ENCODE results near the gene FOXL3. TPM values are rescaled to one million over a fixed set of nuclear protein-coding genes. Genes with fewer than 3 reads are reported as not detected.
"Not testable (repeated sequence)": the region's sequence is repeated elsewhere in the genome, so short reads cannot be mapped to it uniquely, and the experiment has no call there.

Gene FOXL3
- total RNA-seq, 1 experiment from 2014 or later: not detected

DNA sequence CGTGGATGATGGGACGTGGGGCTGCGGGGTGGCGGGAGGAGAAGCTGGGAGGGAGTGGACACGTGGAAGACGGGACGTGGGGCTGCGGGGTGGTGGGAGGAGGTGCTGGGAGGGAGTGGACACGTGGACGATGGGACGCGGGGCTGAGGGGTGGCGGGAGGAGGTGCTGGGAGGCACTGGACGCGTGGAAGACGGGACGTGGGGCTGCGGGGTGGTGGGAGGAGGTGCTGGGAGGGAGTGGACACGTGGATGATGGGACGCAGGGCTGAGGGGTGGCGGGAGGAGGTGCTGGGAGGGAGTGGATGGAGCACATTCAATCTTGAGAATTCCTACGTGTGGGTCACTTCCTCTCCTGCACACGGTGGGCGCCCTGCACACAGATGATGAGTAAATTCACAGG, 7.2 kb downstream of the FOXL3 start:
- DNase-seq (ENCODE audit: low read depth): not testable (repeated sequence)

GRCh38 chr7:297611-298374, 7.8 kb downstream of the FOXL3 start:
- DNase-seq (ENCODE audit: low read depth): no peak
- in situ Hi-C loops (cut with HindIII; ENCODE audit: low pct_unique_long_range_greater_than_20kb, low sequenced_read_pairs): no loop called here

More for the DNA sequence above, 7.2 kb downstream of the FOXL3 start:
- in situ Hi-C loops (cut with HindIII; ENCODE audit: low pct_unique_long_range_greater_than_20kb, low sequenced_read_pairs): not testable (repeated sequence)

DNA sequence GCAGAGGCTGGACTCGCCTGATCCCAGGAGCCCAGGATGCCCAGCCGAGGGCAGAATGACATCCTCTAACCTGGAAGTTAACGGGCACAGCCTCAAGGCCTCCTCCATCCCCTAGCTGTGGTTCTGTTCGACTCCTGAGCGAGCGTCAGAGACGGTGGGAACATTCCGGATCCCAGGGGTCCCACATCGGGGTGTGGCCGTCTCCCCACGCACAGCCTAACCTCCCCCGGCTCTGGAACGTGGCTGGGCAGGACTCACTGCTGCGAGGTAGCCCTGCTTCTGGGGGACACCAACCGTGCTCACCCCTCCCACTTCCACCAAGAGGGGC, 8.4 kb downstream of the FOXL3 start:
- in situ Hi-C loops (cut with HindIII; ENCODE audit: low pct_unique_long_range_greater_than_20kb, low sequenced_read_pairs): no loop called here
- DNase-seq (ENCODE audit: low read depth): no peak

- in situ Hi-C loops (cut with HindIII; ENCODE audit: low pct_unique_long_range_greater_than_20kb, low sequenced_read_pairs): no loop called here
- no peak for DNase-seq (ENCODE audit: low read depth)
Measured at GRCh38 chr7:298743-299142, 8.8 kb downstream of the FOXL3 start.

DNA sequence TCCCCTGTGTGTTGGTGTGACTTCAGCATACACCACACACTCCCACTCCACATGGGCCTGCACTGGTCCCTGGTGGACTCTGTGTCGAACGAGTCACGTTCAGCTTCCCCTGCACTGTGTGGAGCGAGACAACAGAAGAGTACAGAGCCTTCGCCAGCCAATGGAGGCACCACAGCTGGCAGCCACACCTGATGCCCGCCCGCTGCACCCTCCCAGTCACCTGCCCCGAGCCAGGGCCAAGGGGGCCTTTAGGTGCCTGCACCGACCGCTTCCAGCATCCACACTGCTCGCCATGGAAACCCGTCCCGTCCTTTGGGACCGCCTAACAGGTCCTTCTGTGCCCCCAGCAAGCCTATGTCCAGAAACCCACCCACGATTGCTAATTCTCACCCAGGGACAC, 9.2 kb downstream of the FOXL3 start:
- no peak for DNase-seq (ENCODE audit: low read depth)
- in situ Hi-C loops (cut with HindIII; ENCODE audit: low pct_unique_long_range_greater_than_20kb, low sequenced_read_pairs): no loop called here

GRCh38 chr7:299628-300027, 9.7 kb downstream of the FOXL3 start:
- DNase-seq (ENCODE audit: low read depth): no peak
- in situ Hi-C loops (cut with HindIII; ENCODE audit: low pct_unique_long_range_greater_than_20kb, low sequenced_read_pairs): no loop called here

DNA sequence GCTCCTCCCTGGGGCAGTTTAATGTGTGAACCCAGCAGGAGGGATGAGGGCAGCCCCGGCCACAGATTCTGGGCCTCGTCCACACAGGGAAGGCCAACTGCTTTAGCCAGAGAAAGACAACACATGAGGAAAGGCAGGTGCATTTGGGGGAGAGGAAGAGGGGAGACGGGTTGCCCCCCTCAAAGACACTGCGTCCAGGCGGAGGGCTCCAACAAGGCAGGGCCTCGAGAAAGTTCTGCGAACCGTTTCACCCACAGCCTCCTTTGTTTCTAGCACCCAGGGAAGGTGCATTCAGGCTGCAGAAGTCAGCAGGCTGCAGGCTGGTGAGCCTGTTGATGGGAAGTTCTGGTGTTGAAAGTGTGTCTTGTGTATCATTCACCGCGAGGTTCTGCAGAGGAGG, 10.1 kb downstream of the FOXL3 start:
- in situ Hi-C loops (cut with HindIII; ENCODE audit: low pct_unique_long_range_greater_than_20kb, low sequenced_read_pairs): no loop called here
- no peak for DNase-seq (ENCODE audit: low read depth)

DNA sequence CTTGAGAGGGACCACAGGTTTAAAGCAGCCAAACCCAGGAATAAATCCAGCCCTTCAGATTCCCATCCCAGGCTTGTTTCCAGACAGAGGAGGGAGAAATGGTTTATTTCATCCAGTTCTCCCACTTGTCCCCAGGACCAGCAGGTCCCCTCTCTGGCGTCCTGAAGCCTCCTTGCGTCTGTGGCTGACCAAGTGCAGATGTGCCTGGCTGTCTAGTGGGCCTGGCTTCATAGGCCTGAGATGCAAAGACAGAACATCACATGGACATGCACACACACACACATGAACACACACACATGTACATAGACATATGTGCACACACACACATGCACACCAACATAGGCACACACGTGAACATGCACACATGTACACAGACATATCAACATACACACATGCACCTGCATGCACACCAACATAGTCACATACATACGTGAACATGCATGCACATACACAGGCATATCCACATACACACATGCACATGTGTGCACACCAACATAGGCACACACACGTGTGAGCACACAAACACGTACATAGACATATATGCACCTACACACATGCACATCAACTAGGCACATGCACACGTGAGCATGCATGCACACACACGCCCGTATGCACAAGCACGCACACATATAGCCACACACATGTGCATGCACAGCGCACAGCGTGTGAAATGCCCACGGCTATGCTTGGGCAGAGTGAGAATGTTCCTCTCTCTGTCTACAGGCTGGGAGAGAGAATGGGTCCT, 10.7 kb downstream of the FOXL3 start:
- no peak for DNase-seq (ENCODE audit: low read depth)
- in situ Hi-C loops (cut with HindIII; ENCODE audit: low pct_unique_long_range_greater_than_20kb, low sequenced_read_pairs): no loop called here

DNA sequence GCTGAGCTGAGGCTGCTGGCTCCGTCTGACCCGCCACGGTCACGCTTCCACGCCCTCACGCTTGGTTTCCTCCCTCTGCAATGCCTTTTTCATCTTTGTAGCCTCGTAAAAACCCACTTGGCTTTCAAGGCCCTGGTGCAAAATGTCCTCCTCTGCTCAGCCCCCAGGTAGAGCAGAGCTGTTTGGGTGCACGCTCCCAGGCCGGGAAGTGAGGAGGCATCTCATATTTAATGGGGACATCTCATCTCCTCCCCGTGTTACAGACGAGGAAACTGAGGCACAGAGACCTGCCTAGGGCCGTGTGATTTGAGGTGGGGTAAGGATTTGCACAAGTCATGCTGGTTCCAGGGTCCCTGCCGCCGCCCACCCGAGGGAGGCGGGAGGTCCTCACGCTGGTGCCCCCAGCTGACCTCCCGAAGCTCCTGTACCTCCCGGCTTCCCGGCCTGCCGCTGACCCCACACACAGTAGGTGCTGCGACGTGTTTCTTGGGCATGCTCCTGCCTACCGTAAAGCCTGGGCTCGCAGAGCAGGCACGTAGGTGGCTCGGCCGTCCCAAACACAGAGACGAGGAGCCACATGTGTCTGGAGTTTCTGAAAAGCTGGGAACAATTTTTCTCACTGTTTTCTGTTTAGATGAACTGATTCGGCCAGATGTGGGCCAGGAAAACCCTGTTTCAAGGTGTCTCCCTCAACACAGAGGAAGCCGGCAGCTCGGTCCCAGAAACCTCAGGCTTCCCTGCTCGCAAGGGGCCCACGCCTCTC, 11.5 kb downstream of the FOXL3 start:
- in situ Hi-C loops (cut with HindIII; ENCODE audit: low pct_unique_long_range_greater_than_20kb, low sequenced_read_pairs): no loop called here
- DNase-seq (ENCODE audit: low read depth): no peak

DNA sequence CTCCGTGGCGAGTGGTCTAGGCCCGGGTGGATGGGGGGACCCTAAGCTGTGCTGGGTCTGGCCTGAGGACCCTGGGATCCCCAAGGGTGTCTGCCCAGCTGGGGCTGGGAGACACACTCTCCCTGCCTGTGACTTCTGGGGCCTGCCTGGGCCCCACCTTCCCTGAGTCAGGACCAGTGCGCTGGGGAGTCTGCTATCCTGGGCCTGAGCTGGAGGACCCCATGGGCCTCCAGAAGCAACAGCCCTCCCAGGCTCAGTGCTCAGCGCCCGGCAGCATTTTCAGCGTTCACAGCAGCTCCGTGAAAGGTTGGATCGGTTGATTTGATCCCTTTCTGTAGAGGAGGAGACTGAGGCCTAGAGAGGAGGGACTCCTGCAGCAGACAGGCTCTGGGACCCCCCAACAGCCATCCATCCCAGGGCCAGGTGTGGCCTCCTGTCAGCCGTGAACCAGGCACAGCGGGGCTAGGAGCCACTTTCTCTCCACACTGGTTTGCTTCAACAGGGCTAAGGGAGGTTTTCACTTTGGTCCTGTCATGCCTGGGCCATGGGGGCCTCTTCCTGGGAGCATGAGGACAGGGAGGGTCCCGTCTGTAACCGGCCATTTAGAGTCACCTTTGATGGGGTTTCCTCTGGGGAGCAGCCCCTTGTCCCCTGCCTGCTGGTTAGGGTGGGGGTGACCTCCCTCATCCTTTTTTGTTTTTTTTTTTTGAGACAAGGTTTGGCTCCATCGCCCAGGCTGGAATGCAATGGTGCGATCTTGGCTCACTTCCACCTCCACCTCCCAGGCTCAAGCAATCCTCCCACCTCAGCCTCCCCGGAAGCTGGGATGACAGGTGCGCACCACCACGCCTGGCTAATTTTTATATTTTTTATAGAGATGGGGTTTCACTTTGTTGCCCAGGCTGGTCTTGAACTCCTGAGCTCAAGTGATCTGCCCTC, 12.4 kb downstream of the FOXL3 start:
- in situ Hi-C loops (cut with HindIII; ENCODE audit: low pct_unique_long_range_greater_than_20kb, low sequenced_read_pairs): no loop called here
- no peak for DNase-seq (ENCODE audit: low read depth)

- no peak for DNase-seq (ENCODE audit: low read depth)
- in situ Hi-C loops (cut with HindIII; ENCODE audit: low pct_unique_long_range_greater_than_20kb, low sequenced_read_pairs): no loop called here
Measured at GRCh38 chr7:303425-303824, 13.5 kb downstream of the FOXL3 start.

- in situ Hi-C loops (cut with HindIII; ENCODE audit: low pct_unique_long_range_greater_than_20kb, low sequenced_read_pairs): no loop called here
- no peak for DNase-seq (ENCODE audit: low read depth)
Measured at GRCh38 chr7:303884-304573, 14.1 kb downstream of the FOXL3 start.

- DNase-seq (ENCODE audit: low read depth): no peak
- in situ Hi-C loops (cut with HindIII; ENCODE audit: low pct_unique_long_range_greater_than_20kb, low sequenced_read_pairs): no loop called here
Measured at GRCh38 chr7:304574-305409, 14.8 kb downstream of the FOXL3 start.

DNA sequence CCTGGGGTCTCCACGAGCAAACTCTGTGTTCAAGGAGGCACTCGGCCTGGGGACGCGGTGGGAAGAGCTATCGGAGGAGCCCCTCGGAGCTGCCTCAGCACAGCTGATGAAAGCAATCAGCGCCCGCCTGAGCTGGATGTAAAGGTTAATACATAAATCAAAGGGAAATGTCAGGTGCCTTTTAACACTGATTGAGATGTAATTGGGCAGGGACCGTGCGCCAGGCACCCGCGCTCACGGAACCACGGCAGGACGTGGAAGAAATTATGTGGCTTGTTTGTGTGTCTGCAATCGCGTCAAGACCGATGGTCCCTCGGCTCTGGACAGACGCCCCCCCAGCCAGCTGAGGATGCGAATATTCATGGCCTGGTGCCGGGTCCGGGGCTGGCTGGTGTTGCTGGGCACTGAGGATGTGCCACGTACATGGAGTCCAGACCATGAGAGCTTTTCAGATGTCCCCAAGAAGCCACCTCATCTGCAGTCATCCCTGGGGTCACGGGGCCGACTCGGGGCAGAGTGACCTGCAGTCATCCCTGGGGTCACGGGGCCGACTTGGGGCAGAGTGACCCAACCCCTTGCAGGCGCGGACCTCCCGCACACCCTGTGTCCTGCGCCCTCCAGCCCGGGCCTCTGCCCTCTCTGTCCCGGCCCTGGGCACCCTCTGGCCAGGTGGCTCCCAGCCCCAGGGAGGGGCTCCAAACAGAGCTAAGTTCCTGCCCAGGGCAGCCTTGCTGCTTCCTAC, 15.6 kb downstream of the FOXL3 start:
- in situ Hi-C loops (cut with HindIII; ENCODE audit: low pct_unique_long_range_greater_than_20kb, low sequenced_read_pairs): no loop called here
- no peak for DNase-seq (ENCODE audit: low read depth)

- DNase-seq (ENCODE audit: low read depth): no peak
- in situ Hi-C loops (cut with HindIII; ENCODE audit: low pct_unique_long_range_greater_than_20kb, low sequenced_read_pairs): no loop called here
Measured at GRCh38 chr7:307970-308369, 18.0 kb downstream of the FOXL3 start.

DNA sequence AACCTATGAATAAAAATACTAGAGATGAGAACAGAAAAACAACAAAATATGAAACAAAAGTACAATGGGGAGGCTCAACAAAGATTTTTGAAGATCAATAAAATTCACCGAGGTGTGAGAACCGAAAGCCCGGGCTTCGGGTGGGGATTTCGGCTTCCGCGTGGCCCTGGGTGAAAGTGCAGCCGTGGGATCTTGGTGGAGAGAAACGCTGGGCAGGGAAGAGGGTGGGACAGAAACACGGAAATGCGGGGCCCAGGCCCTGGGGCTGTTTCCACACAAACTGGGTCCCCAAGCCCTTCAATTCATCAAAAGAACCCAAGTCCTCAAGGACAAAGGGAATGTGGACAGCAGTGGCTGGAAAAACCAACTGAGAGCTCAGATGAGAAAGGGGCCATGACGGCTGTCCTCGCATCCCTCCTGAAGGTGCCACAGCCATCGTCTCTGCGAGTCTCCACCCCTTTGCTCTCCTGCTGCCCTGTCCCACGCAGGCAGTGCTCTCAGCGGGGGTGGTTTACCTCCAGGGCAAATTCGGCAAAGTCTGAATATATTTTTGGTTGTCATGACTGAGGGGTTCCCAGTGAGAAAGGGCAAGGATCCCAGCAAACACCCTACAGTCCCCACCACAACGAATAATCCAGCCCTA, 19.7 kb downstream of the FOXL3 start:
- no peak for DNase-seq (ENCODE audit: low read depth)
- in situ Hi-C loops (cut with HindIII; ENCODE audit: low pct_unique_long_range_greater_than_20kb, low sequenced_read_pairs): no loop called here
